HG03060 (cell line): ENCODE results near the gene GLIS1.
"Not testable (repeated sequence)": the region's sequence is repeated elsewhere in the genome, so short reads cannot be mapped to it uniquely, and the experiment has no call there.

Source experiments
- ATAC-seq: cut with Tn5 transposase; IDR thresholded peaks from one replicate; pipeline ENCODE4 v1.9.1; 2021; ENCODE audit warnings: low read depth, moderate number of reproducible peaks; ENCODE audit not compliant: unreplicated experiment

GLIS1 gene

GRCh38 chr1:53739109-53739681, at the start of gene GLIS1:
GLIS1 (minus strand) TSS chr1:53739164; CDS start chr1:53738064, 1,100 bp downstream.
- ATAC-seq = no peak

- ATAC-seq = no peak
Observed at GRCh38 chr1:53787655-53788054, 48.7 kb upstream of the GLIS1 start.

GRCh38 chr1:53783056-53783455, 44.1 kb upstream of the GLIS1 start:
- no peak for ATAC-seq

GRCh38 chr1:53781654-53782053, 42.7 kb upstream of the GLIS1 start:
- ATAC-seq = no peak

GRCh38 chr1:53777272-53777671, 38.3 kb upstream of the GLIS1 start:
- ATAC-seq = no peak

- no peak for ATAC-seq
Observed at GRCh38 chr1:53771648-53772047, 32.7 kb upstream of the GLIS1 start.

- ATAC-seq = no peak
Observed at GRCh38 chr1:53769780-53770179, 30.8 kb upstream of the GLIS1 start.

GRCh38 chr1:53769184-53769583, 30.2 kb upstream of the GLIS1 start:
- no peak for ATAC-seq

GRCh38 chr1:53766831-53767405, 28.0 kb upstream of the GLIS1 start:
- ATAC-seq = no peak

- no peak for ATAC-seq
Observed at GRCh38 chr1:53766194-53766742, 27.3 kb upstream of the GLIS1 start.

GRCh38 chr1:53765657-53766056, 26.7 kb upstream of the GLIS1 start:
- no peak for ATAC-seq

- no peak for ATAC-seq
Observed at GRCh38 chr1:53763911-53764310, 24.9 kb upstream of the GLIS1 start.

- ATAC-seq = no peak
Observed at GRCh38 chr1:53763461-53763860, 24.5 kb upstream of the GLIS1 start.

- ATAC-seq = not testable (repeated sequence)
Observed at GRCh38 chr1:53760497-53760896, 21.5 kb upstream of the GLIS1 start.

GRCh38 chr1:53755874-53756273, 16.9 kb upstream of the GLIS1 start:
- no peak for ATAC-seq

- ATAC-seq = no peak
Observed at GRCh38 chr1:53754484-53755312, 15.7 kb upstream of the GLIS1 start.

GRCh38 chr1:53752281-53752680, 13.3 kb upstream of the GLIS1 start:
- ATAC-seq = no peak

GRCh38 chr1:53747841-53748240, 8.9 kb upstream of the GLIS1 start:
- no peak for ATAC-seq

- no peak for ATAC-seq
Observed at GRCh38 chr1:53740621-53741105, 1.7 kb upstream of the GLIS1 start.

GRCh38 chr1:53738205-53739108, 507 bp downstream of the GLIS1 start:
- no peak for ATAC-seq
